Activated CD4-positive, alpha-beta memory T cell treated with anti-CD3 and anti-CD28 coated beads, Interleukin-2, amount 10 ng/mL, durations not matched to agents 7 days and 5 days (primary cell): ENCODE results near the gene CHKA. TPM values are rescaled to one million over a fixed set of nuclear protein-coding genes. Genes with fewer than 3 reads are reported as not detected.

Experiments used
- CTCF ChIA-PET: fragments of 350-600 bp; sonication (Branson Sonifier 250); formaldehyde crosslinking; loops from one replicate; lab custom pipeline; 2021; ENCODE audit warnings: antibody characterized with exemption, inconsistent platforms; lab: Charles Lee
- POLR2A ChIA-PET: fragments of 350-600 bp; sonication (Branson Sonifier 250); formaldehyde crosslinking; loops from one replicate; lab custom pipeline; 2021; ENCODE audit warnings: antibody characterized with exemption; lab: Charles Lee
- DNase-seq: peaks from one replicate; pipeline ENCODE4 v3.0.0-alpha.2; 2020
- H3K27ac Mint-ChIP-seq: one replicate; pipeline ENCODE4 v1.8.0; 2021; ENCODE audit warnings: mild to moderate bottlenecking, mixed read lengths
- H3K27me3 Mint-ChIP-seq: one replicate; pipeline ENCODE4 v1.8.0; 2021; ENCODE audit warnings: mixed read lengths
- H3K36me3 Mint-ChIP-seq: one replicate; pipeline ENCODE4 v1.8.0; 2021; ENCODE audit warnings: low read depth, mixed read lengths
- H3K4me1 Mint-ChIP-seq: one replicate; pipeline ENCODE4 v1.8.0; 2021; ENCODE audit warnings: mixed read lengths
- H3K4me3 Mint-ChIP-seq: one replicate; pipeline ENCODE4 v1.8.0; 2021; ENCODE audit warnings: mild to moderate bottlenecking, mixed read lengths
- H3K9me3 Mint-ChIP-seq: one replicate; pipeline ENCODE4 v1.8.0; 2021; ENCODE audit warnings: mixed read lengths
- total RNA-seq, 2 experiments: library from RNA; stranded (reverse); gene quantifications; one replicate each; pipeline ENCODE4 v1.2.3, GENCODE V29; 2021

The CHKA gene
- total RNA-seq, 2 experiments from 2014 or later, result 3.0 to 3.1 TPM

DNA sequence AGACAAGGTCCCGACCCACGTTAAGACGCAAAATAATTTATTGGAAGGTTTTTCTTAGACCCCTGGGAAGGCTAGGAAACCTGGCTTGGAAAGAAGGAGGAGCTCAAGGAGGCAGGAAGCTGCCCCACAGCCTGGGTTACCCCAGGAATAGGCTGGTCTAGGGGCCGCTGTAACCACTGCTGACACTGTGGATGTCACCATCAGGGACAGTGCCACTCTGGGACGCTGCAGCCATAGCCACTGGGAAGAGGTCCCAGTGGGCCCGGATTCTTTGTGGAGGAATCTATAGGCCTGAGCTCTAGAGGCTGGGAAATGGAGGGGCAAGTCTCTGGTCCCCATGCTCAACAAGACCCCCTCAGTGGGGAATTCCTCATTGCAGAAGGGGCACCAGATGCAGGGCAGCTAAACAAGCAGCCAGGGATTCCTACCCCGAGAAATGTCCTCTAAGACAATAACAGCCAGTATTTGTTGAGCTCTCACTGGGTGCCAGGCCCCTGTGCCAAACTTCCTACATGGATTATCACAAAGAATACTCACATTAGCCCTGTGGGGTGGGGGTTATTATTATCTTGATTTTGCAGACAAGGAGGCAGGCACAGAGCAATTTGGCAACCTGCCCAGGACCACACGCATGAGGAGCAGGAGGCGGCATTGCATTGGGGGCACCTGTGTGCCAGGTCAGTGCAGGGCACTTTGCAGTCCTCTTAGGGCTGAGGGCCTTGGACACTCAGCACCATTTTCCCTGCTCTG is 19.5 kb upstream of the CHKA start:
- Mint-ChIP-seq H3K9me3 (no peaks in the 10 kb centered on the region), H3K27ac (no peak overlapping the region), H3K27me3 (peaks cover 8% of the 10 kb centered on the region), H3K4me1 (peaks cover 23% of the 10 kb centered on the region), H3K4me3 (no peak overlapping the region), H3K36me3 (no peaks in the 10 kb centered on the region)
- POLR2A ChIA-PET, result interaction anchor here (0.6 kb wide), 1 partner anchor 550 kb away, joined by 3 read pairs; no protein-coding TSS in a partner anchor
- CTCF ChIA-PET, result no interaction called here
- DNase-seq, result no peak

DNA sequence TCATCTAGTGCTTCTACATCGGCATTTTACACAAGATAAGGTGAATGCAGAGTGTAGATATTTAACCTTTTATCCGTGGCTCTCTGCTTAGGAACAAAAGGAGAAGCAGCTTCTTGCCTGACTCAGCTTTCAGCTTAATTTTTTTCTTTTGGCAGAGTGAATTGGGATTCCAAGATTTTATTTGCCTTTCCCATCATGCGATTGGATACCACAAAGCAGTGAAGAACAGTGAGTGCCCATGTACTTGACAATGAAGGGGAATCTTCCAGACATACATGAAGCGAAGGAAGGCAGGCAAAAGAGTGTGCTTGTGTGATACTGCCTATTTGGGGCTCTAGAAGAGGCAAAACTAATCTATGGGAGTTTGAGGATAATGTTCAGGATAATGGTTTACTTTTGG is 17.0 kb upstream of the CHKA start:
- Mint-ChIP-seq H3K9me3 (peaks cover 10% of the 10 kb centered on the region), H3K27me3 (peaks cover 11% of the 10 kb centered on the region), H3K4me3 (no peak overlapping the region), H3K27ac (no peak overlapping the region), H3K36me3 (peaks cover 2% of the 10 kb centered on the region), H3K4me1 (peaks cover 17% of the 10 kb centered on the region)
- POLR2A ChIA-PET, result no interaction called here
- CTCF ChIA-PET, result no interaction called here
- no peak for DNase-seq

GRCh38 chr11:68137833-68138232 is 16.6 kb upstream of the CHKA start:
- ChIA-PET POLR2A (no interaction called here), CTCF (no interaction called here)
- Mint-ChIP-seq H3K27me3 (peaks cover 11% of the 10 kb centered on the region), H3K4me1 (peaks cover 14% of the 10 kb centered on the region), H3K4me3 (no peak overlapping the region), H3K27ac (no peak overlapping the region), H3K9me3 (peaks cover 10% of the 10 kb centered on the region), H3K36me3 (peaks cover 2% of the 10 kb centered on the region)
- DNase-seq, result no peak

DNA sequence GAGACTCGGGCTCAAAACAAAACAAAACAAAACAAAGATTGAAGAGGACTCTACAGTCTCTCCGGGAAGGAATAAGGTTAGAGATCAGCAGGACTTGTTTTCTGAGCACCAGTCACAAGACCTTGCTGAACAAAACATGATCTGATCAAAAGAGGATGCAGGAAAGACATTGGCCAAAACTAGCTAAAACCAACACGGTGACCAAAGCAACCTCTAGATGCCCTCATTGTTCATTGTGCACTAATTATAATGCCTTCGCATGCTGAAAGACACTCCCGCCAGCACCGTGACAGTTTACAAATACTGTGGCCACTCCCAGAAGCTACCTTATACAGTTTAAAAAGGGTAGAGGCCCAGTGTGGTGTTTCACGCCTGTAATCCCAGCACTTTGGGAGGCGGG is 15.7 kb upstream of the CHKA start:
- Mint-ChIP-seq H3K9me3 (peaks cover 17% of the 10 kb centered on the region), H3K27ac (no peak overlapping the region), H3K36me3 (peaks cover 7% of the 10 kb centered on the region), H3K4me3 (no peak overlapping the region), H3K27me3 (peaks cover 11% of the 10 kb centered on the region), H3K4me1 (peaks cover 5% of the 10 kb centered on the region)
- ChIA-PET POLR2A (no interaction called here), CTCF (no interaction called here)
- DNase-seq, result no peak

- H3K9me3 Mint-ChIP-seq, result peaks cover 18% of the 10 kb centered on the region
- peaks cover 11% of the 10 kb centered on the region for H3K27me3 Mint-ChIP-seq
- H3K27ac Mint-ChIP-seq, result no peak overlapping the region
- CTCF ChIA-PET, result no interaction called here
- no peaks in the 10 kb centered on the region for H3K4me1 Mint-ChIP-seq
- no peak for DNase-seq
- H3K36me3 Mint-ChIP-seq, result peaks cover 7% of the 10 kb centered on the region
- POLR2A ChIA-PET, result no interaction called here
- no peak overlapping the region for H3K4me3 Mint-ChIP-seq
Observed at GRCh38 chr11:68135161-68135560, 14.0 kb upstream of the CHKA start.

GRCh38 chr11:68133761-68134160 is 12.6 kb upstream of the CHKA start:
- no peak for DNase-seq
- H3K36me3 Mint-ChIP-seq, result peaks cover 7% of the 10 kb centered on the region
- H3K27ac Mint-ChIP-seq, result no peak overlapping the region
- no peaks in the 10 kb centered on the region for H3K4me1 Mint-ChIP-seq
- ChIA-PET CTCF (no interaction called here), POLR2A (no interaction called here)
- no peak overlapping the region for H3K4me3 Mint-ChIP-seq
- peaks cover 18% of the 10 kb centered on the region for H3K9me3 Mint-ChIP-seq
- peaks cover 24% of the 10 kb centered on the region for H3K27me3 Mint-ChIP-seq

DNA sequence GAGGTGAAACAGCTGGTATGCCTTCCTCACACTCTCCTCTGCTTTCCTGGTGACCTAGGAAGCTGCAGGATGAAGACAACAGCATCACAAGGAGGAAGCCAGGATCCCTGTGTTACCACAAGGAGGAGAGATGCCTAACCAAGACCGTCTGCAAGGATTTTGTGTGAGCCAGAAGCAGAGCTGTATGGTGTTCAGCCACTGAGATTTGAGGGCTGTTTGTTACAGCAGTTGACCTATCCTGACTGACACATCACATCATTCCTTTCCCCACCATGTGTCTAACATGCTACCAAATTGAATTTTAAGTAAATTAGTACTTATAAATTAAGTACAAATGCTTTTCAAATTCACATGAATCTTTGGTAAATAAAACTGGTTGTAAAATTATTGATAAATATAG is 8.9 kb upstream of the CHKA start:
- Mint-ChIP-seq H3K36me3 (peaks cover 7% of the 10 kb centered on the region), H3K9me3 (peaks cover 18% of the 10 kb centered on the region), H3K4me1 (no peaks in the 10 kb centered on the region), H3K4me3 (no peak overlapping the region), H3K27ac (no peak overlapping the region), H3K27me3 (peaks cover 16% of the 10 kb centered on the region)
- ChIA-PET POLR2A (interaction anchor here (1.2 kb wide), 1 partner anchor 28 kb away, joined by 3 read pairs; no protein-coding TSS in a partner anchor), CTCF (no interaction called here)
- DNase-seq, result no peak

GRCh38 chr11:68128682-68129327 is 7.6 kb upstream of the CHKA start:
- CTCF ChIA-PET, result no interaction called here
- Mint-ChIP-seq H3K4me3 (no peak overlapping the region), H3K27ac (no peak overlapping the region), H3K36me3 (peaks cover 5% of the 10 kb centered on the region), H3K9me3 (peaks cover 12% of the 10 kb centered on the region), H3K4me1 (no peaks in the 10 kb centered on the region), H3K27me3 (peaks cover 14% of the 10 kb centered on the region)
- POLR2A ChIA-PET, result interaction anchor here (1.2 kb wide), 1 partner anchor 27 kb away, joined by 3 read pairs; no protein-coding TSS in a partner anchor
- DNase-seq, result no peak

DNA sequence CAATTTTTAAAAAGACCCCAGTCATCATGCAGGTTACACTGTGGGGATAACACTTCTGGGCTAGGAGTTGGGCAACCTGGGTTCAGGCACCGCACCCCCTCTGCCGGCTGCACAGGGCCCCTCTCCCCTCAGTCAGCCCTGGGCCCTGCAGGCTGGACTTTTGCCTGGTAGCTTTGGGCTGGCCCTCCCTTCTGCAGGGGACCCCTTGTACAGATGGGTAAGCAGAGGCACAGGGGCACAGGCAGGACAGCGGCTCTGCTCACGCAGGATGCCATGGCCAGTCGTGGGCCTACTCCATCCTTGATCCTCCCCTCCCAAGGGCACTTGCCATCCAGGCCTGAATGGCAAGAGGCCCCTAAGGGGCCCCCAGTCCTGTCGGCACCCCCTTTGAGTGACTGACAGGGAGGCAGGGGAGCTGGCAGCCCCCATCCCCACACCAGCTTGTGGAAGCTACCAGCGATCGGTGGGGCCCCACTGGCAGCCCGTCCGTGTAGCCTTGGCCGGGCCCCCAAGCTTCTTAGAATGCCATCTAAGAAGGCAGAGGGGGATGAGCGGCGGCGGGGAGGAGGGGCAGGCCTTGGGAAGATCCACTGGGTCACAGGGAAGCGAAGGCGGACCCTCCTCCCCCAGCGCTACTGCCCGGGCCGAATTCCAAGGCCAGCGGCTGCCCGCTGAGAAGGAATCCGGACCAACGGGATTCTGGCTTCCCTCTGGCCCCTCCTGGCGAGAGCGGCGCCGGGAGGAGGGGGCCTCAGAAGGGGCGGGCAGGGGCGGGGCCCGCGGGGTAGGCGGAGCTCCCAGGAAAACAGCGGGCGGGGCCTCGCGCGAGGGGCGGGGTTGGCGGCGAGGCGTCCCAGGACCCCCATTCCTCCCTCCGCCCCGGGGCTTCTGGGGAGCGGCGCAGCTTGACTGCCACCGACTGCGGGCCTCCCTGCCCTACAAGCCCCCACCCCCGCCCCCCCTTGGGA is 6.8 kb upstream of the CHKA start:
- POLR2A ChIA-PET, result no interaction called here
- H3K27me3 Mint-ChIP-seq, result peaks cover 16% of the 10 kb centered on the region
- no peaks in the 10 kb centered on the region for H3K4me1 Mint-ChIP-seq
- H3K27ac Mint-ChIP-seq, result no peak overlapping the region
- DNase-seq, result no peak
- H3K36me3 Mint-ChIP-seq, result peaks cover 5% of the 10 kb centered on the region
- CTCF ChIA-PET, result no interaction called here
- peaks cover 9% of the 10 kb centered on the region for H3K9me3 Mint-ChIP-seq
- no peak overlapping the region for H3K4me3 Mint-ChIP-seq

- peaks cover 9% of the 10 kb centered on the region for H3K4me1 Mint-ChIP-seq
- H3K9me3 Mint-ChIP-seq, result no peaks in the 10 kb centered on the region
- H3K36me3 Mint-ChIP-seq, result no peaks in the 10 kb centered on the region
- CTCF ChIA-PET, result no interaction called here
- no peak for DNase-seq
- POLR2A ChIA-PET, result no interaction called here
- H3K27me3 Mint-ChIP-seq, result peaks cover 15% of the 10 kb centered on the region
- no peak overlapping the region for H3K4me3 Mint-ChIP-seq
- H3K27ac Mint-ChIP-seq, result no peak overlapping the region
Observed at GRCh38 chr11:68125164-68125563, 4.0 kb upstream of the CHKA start.

- no peak overlapping the region for H3K27ac Mint-ChIP-seq
- ChIA-PET POLR2A (no interaction called here), CTCF (no interaction called here)
- peak overlapping the region; percentile 5 for H3K4me3 Mint-ChIP-seq
- H3K36me3 Mint-ChIP-seq, result no peaks in the 10 kb centered on the region
- H3K4me1 Mint-ChIP-seq, result peaks cover 12% of the 10 kb centered on the region
- no peaks in the 10 kb centered on the region for H3K9me3 Mint-ChIP-seq
- DNase-seq, result no peak
- peaks cover 2% of the 10 kb centered on the region for H3K27me3 Mint-ChIP-seq
Observed at GRCh38 chr11:68122936-68123539, 1.9 kb upstream of the CHKA start.

DNA sequence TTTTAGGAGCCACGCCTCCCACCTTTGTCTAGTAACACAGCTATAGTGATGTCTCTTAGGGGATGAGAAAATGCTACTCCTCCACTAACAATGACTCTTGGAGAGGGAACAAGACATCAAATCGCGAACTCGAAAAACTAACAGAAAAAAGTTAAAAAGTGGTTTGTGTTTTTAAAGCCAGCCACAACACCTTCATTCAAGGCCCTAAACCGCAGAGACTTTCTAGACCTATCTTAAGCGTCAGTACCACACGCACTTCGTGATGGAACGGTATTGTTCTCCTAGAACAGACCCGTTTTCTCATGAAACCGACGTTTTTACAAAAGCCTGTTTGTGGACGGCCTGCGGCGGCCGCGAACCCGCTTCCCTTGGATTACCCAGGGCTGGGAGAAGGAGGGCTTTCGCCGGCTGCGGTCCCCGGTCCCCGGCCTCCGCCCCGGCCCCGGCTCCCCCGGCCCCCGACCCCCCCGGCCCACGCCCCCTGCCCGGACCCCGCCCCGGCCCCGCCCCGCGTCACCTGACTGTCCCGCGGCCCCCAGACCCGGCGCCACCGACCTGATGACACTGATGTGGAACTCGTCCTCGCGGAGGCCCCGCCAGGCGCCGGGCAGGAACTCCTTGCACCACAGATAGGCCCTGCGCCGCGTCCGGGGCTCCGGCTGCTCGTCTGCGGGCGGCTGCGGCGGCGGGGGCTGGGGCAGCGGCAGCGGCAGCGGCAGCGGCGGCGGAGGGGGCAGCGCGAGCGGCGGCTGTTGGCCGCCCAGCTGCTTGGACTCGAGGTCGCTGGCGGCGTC is 718 bp downstream of the CHKA start:
- H3K4me1 Mint-ChIP-seq, result peaks cover 12% of the 10 kb centered on the region
- ChIA-PET CTCF (interaction anchor here (0.7 kb wide), 1 partner anchor 117 kb away, joined by 3 read pairs; no protein-coding TSS in a partner anchor), POLR2A (no interaction called here)
- H3K27ac Mint-ChIP-seq, result peak overlapping the region; percentile 58
- DNase-seq, result peak; percentile 55
- H3K36me3 Mint-ChIP-seq, result no peaks in the 10 kb centered on the region
- peak overlapping the region; percentile 64 for H3K4me3 Mint-ChIP-seq
- H3K9me3 Mint-ChIP-seq, result no peaks in the 10 kb centered on the region
- peaks cover 2% of the 10 kb centered on the region for H3K27me3 Mint-ChIP-seq
